Astrocyte of the spinal cord (primary cell): ENCODE measurements around the gene KCNS1.
A peak's percentile ranks its signal among the peaks of the same experiment; 100 is the strongest.

Experiments
- DNase-seq: peaks from one replicate; pipeline ENCODE4 v3.0.0; 2011; ENCODE audit warnings: low read depth, low spot score
- H3K4me3 ChIP-seq: 2 replicates; pipeline ENCODE4 v1.5.1; 2011; ENCODE audit warnings: low read depth, mild to moderate bottlenecking, low read length, moderate library complexity
- in situ Hi-C: cut with HindIII; loops from 2 replicates; pipeline ENCODE4 v1.10.0; 2017; ENCODE audit warnings: low sequenced_read_pairs
- TF ChIP-seq, protein P1 (sequence below): IDR thresholded peaks from 2 replicates; pipeline ENCODE4 v1.5.1; 2012; ENCODE audit warnings: low read depth, mild to moderate bottlenecking, low read length, inconsistent platforms

The KCNS1 gene

DNA sequence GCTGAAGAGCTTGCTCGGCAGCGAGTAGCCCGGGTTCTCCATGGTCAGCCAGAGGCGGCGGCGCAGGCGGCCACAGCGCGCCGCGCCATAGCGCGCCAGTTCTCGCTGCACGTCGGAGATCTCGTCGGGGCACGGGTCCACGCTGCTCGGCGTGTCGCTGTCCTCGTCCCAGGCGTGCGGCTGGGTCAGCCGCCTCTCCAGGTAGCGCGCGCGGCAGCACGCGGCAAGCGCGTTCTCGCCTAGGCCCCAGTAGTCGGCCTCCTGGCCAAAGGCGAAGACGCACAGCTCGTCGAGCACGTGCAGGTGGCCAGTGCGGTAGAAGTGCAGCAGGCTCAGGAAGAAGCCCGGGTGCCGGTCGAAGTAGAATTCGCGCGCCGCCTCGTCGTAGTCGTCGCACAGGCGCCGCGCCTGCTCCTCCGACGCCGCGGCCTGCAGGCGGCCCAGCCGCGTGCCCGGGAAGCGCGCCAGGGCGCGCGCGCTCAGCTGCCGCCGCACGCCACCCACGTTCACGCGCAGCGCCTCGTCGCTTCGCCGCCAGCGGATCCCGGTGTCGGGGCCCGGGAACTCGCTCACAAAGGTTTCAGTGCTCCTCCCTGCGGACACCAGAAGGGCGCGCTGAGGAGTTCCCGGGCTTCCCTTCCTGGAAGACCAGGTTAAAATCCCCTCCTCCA, 2.7 kb downstream of the KCNS1 start:
- no peak overlapping the region for H3K4me3 ChIP-seq
- TF ChIP-seq, protein P1, sequence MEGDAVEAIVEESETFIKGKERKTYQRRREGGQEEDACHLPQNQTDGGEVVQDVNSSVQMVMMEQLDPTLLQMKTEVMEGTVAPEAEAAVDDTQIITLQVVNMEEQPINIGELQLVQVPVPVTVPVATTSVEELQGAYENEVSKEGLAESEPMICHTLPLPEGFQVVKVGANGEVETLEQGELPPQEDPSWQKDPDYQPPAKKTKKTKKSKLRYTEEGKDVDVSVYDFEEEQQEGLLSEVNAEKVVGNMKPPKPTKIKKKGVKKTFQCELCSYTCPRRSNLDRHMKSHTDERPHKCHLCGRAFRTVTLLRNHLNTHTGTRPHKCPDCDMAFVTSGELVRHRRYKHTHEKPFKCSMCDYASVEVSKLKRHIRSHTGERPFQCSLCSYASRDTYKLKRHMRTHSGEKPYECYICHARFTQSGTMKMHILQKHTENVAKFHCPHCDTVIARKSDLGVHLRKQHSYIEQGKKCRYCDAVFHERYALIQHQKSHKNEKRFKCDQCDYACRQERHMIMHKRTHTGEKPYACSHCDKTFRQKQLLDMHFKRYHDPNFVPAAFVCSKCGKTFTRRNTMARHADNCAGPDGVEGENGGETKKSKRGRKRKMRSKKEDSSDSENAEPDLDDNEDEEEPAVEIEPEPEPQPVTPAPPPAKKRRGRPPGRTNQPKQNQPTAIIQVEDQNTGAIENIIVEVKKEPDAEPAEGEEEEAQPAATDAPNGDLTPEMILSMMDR = peak; percentile 23
- peak; percentile 14 for DNase-seq
- in situ Hi-C loops = no loop called here

DNA sequence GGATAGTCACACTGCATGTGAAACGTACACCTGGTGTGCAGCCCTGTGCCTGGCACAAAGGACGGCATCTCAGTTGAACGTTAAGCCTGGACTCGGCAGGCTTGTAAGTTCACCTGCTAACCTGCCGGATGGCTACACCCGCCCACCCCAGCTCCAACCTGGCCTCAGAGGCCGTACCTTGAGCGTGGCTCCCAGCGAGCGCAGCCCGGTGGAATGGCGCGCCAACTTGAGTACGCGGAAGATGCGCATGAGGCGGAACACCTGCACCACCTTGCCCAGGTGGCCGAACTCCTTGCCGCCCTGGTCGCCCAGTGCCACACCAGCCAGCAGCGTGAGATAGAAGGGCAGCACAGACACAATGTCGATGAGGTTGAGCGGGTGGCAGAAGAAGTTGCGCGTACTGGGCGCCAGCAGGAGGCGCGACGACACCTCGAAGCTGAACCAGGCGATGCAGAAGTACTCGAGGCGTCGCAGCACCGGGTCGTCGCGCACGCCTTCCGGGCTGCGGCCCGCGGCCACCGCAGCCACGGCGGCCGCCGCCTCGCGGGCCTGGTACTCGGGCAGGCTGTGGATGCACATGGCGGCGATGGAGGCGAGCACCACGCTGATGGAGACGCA, 3.3 kb downstream of the KCNS1 start:
- peak; percentile 13 for DNase-seq
- TF ChIP-seq, protein P1 = peak; percentile 42
- in situ Hi-C loops = no loop called here
- H3K4me3 ChIP-seq = no peak overlapping the region

DNA sequence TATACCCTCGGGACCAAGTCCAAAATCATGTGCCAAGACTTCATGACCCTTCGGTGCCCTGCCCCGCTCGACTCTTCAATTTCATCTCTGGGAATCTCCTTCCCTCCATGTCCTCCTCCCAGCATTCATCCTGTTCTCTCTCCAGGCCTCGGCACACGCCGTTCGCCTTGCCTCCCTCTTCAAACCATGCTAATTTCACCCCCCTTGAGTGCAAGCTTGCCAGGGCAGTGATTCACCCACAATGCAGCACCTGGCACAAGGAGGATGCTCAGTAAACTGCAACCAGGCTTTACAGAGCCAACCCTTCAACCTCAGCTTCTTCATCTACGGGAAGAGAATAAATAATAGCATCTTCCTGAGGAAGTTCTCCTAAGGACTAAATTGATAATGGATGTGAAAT, 4.1 kb downstream of the KCNS1 start:
- TF ChIP-seq, protein P1 = no peak
- H3K4me3 ChIP-seq = no peak overlapping the region
- in situ Hi-C loops = no loop called here
- no peak for DNase-seq

DNA sequence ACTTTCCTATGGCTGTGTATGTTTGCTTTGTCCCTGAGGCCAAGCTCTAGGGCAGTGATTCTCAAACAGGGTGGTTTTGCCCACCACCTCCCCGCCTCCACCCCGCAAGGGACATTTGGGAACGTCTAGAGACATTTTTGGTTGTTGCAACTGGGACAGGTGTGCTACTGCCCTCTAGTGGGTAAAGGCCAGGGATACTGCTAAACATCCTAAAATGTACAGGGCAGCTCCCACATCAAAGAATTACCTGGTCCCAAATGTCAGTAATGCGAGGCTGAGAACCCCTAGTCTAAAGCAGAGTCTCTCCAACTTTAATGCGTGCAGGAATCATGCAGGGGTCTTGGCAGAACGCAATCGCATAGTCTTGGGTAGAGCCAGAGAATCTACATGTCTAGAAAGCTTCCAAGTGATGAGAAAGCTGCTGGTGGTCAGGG, 5.1 kb downstream of the KCNS1 start:
- TF ChIP-seq, protein P1 = peak; percentile 80
- H3K4me3 ChIP-seq = no peak overlapping the region
- in situ Hi-C loops = no loop called here
- peak; percentile 52 for DNase-seq

DNA sequence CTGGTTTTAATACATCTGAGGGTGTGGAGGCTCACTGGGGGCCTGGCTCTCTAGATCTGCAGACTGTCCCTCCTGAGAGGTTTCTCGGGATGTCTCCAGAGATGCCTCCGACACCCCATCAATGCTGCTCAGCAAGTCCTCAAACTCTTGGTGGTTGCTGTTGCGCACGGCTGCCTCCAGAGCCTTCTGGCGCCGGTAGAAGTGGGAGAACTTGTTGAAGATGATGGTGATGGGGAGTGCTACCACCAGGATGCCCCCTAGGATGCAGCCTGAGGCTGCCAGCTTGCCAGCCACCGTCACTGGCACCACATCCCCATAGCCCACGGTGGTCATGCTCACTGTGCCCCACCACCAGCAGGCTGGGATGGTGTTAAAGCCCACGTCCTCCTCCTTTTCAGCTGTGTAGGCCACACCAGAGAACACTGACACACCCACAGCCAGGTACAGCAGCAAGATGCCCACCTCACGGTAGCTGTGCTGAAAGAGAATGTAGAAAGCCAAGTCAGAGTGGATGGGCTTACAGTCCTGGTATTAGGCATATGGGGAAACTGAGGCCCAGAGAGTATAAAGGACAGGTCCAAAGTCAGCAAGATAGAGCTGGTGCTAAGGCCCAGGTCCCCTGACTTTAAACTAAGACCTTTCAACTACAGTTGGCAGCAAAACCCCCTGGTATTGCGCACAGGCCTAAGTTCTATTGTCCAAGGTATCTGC, 5.9 kb downstream of the KCNS1 start:
- in situ Hi-C loops = no loop called here
- no peak for DNase-seq
- TF ChIP-seq, protein P1 = no peak
- H3K4me3 ChIP-seq = no peak overlapping the region

DNA sequence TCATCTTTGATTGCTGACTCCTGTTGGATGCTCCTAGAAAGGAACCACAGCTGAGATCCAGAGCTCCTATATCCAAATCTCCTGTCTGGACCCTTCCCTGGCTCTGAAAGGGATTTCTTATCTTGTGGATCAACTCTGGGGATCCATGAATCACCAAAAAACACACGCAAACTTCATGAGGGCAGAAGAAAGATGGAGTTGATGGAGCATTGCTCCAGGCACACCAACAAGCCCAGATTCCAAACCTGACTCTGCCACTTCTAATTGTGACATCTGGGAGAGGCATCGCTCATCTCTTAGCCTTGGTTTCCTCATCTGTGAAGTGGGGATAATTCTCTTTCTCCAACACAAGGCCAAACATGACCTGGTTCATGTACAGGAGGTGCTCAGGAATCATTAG, 6.7 kb downstream of the KCNS1 start:
- TF ChIP-seq, protein P1 = no peak
- in situ Hi-C loops = no loop called here
- DNase-seq = no peak

More for the DNA sequence above, 6.7 kb downstream of the KCNS1 start:
- H3K4me3 ChIP-seq = no peak overlapping the region
